Adrenal gland (tissue), 5 donors: ENCODE measurements around the gene NAA50.

Experiments
- CTCF ChIP-seq, 6 experiments: fragments of 450-650 bp in 4 of 6; fragments of 200-600 bp in 2 of 6; sonication (generic) in 1 of 6; IDR thresholded peaks; 1 replicate in 5 of 6; 2 replicates in 1 of 6; pipeline versions ENCODE4 v1.5.1 to v1.8.0; 2016 to 2021; ENCODE audit warnings: antibody characterized with exemption in 6 of 6, mild to moderate bottlenecking in 2 of 6, moderate library complexity in 1 of 6
- POLR2A ChIP-seq, 2 donors: fragments of 450-650 bp; IDR thresholded peaks; one replicate each; pipeline ENCODE4 v1.6.1; 2017; ENCODE audit warnings: antibody characterized with exemption in 2 of 2, mild to moderate bottlenecking in 2 of 2, moderate library complexity in 1 of 2
- donor health status: DM: no; HTN: no; CAD: no.

- TF ChIP-seq CTCF (IDR thresholded peaks at IDR 0.05) (peak in 1 of 6 experiments; percentile 48), POLR2A (IDR thresholded peaks at IDR 0.05) (peak; percentile 46 to 71)
Measured at GRCh38 chr3:113695786-113696645, 50.0 kb downstream of the NAA50 start, which contains the start of gene USF3.
